GM06990 (cell line): Measurements from ENCODE around the gene SRGN.

Source experiments
- DNase-seq: peaks from one replicate; pipeline ENCODE4 v3.0.0-alpha.2; 2011; ENCODE audit not compliant: insufficient read length; ENCODE audit errors: extremely low read depth
- H3K27me3 ChIP-seq: replicated peaks from 2 replicates; pipeline ENCODE4 v1.6.0; 2011; ENCODE audit warnings: low read length; ENCODE audit not compliant: control insufficient read depth, insufficient read depth
- H3K36me3 ChIP-seq: 2 replicates; pipeline ENCODE4 v1.5.1; 2011; ENCODE audit warnings: low read length; ENCODE audit not compliant: control insufficient read depth, insufficient read depth
- H3K4me3 ChIP-seq: replicated peaks from 2 replicates; pipeline ENCODE4 v1.5.1; 2011; ENCODE audit warnings: low read depth, mild to moderate bottlenecking, control low read depth, low read length
- TF ChIP-seq, protein P1 (sequence below): IDR thresholded peaks from 2 replicates; pipeline ENCODE4 v1.5.1; 2011; ENCODE audit warnings: low read length, control low read depth, mild to moderate bottlenecking, inconsistent platforms; ENCODE audit not compliant: insufficient read depth, poor library complexity, severe bottlenecking

The SRGN gene

DNA sequence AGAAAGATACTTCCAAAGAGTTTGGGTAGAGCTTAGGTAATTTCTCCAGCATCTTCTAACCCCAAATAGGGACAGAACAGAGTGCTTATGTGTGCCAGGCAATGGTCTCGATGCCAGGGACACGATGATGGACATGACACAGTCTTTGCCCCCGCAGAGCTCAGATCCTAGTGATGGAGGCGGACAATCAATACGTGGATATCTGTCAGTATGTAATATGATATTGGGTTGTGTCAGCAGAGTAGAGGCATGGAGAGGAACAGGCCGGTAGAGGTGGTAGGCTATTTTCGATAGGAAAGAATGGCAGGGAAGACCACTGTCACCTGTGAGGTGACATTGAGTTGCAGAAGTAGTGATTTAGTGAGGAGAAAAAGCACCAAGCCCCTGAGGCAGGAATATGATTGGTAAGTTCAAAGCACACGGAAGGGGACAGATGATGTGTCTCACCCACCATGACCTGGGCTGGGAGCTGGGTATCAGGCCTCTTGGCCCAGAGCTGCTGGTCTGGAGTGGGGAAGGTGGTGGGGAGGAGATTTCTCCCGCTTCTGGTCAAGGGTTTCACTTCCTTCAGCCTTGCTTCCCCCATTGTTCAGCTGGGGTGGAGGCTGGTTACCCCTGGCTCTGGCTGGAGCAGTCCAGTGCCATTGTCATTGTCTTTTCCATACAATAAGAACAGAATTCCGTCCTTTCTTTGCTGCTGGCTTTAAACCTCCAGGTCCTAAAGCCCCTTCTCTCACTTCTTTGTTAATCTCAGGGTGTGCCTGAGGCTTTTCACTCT lies 36.0 kb upstream of the SRGN start:
- Histone ChIP-seq H3K36me3 (no peaks in the 10 kb centered on the region), H3K4me3 (no peak overlapping the region), H3K27me3 (no peaks in the 10 kb centered on the region)
- TF ChIP-seq, protein P1, sequence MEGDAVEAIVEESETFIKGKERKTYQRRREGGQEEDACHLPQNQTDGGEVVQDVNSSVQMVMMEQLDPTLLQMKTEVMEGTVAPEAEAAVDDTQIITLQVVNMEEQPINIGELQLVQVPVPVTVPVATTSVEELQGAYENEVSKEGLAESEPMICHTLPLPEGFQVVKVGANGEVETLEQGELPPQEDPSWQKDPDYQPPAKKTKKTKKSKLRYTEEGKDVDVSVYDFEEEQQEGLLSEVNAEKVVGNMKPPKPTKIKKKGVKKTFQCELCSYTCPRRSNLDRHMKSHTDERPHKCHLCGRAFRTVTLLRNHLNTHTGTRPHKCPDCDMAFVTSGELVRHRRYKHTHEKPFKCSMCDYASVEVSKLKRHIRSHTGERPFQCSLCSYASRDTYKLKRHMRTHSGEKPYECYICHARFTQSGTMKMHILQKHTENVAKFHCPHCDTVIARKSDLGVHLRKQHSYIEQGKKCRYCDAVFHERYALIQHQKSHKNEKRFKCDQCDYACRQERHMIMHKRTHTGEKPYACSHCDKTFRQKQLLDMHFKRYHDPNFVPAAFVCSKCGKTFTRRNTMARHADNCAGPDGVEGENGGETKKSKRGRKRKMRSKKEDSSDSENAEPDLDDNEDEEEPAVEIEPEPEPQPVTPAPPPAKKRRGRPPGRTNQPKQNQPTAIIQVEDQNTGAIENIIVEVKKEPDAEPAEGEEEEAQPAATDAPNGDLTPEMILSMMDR, result no peak
- DNase-seq, result peak; percentile 51

DNA sequence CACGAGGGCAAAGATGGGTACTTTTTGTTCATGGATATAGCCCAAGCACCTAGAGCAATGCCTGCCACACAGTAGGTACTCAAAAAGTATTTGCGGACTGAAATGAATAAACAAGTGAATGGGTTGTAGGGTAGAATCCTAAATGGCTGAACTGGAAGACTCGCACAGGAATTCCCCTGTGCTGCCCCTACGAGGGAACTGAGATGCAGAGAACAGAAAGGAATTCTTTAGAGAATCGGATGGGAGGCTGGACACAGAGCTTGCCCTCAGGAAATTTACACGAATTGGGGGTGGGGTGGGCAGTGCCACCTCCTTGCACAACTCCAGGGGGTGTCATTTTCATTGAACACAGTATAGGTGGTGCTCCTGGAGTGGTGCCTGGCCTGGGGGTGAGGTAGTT lies 35.2 kb upstream of the SRGN start:
- H3K36me3 ChIP-seq, result no peaks in the 10 kb centered on the region
- TF ChIP-seq, protein P1, result no peak
- no peaks in the 10 kb centered on the region for H3K27me3 ChIP-seq
- DNase-seq, result no peak
- H3K4me3 ChIP-seq, result no peak overlapping the region

DNA sequence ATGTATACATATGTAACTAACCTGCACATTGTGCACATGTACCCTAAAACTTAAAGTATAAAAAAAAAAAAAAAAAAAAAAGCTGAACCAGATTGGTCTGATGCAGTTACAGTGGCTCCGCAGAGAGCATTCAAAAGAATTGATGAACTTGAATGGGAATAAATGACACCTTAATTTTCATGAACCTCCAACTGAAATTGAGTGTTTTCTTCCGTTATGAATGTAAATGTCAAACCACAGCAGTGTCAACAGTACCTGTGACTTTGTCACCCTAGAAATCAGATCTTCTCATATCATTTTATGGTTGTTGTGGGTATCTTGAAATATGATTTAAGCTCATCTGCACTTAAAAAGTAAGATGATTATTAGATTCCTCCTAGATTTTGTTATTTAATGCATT lies 32.7 kb upstream of the SRGN start:
- peak; percentile 50 for DNase-seq
- H3K27me3 ChIP-seq, result no peaks in the 10 kb centered on the region
- no peaks in the 10 kb centered on the region for H3K36me3 ChIP-seq
- no peak overlapping the region for H3K4me3 ChIP-seq
- TF ChIP-seq, protein P1, result no peak

DNA sequence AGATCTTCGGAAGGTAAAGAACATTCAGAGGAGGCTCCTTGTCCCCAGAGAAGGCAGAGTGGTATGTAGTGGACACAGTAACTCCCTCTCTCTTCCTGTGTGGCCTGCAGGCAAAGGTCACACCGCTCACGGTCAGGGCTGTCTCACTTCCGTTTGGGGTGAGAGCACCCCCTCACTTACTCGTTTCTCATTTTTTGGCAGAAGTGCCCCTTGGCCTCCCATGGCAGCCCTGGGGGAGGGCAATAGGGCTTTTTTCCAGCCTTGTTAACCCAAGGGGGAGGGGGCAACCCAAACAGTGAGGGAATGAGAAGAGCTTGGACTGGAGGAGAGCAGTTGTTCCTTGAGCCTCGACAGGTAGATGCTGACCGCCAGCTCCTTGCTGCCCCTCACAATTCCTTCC lies 31.8 kb upstream of the SRGN start:
- no peak for DNase-seq
- TF ChIP-seq, protein P1, result no peak
- Histone ChIP-seq H3K4me3 (no peak overlapping the region), H3K36me3 (no peaks in the 10 kb centered on the region), H3K27me3 (no peaks in the 10 kb centered on the region)

DNA sequence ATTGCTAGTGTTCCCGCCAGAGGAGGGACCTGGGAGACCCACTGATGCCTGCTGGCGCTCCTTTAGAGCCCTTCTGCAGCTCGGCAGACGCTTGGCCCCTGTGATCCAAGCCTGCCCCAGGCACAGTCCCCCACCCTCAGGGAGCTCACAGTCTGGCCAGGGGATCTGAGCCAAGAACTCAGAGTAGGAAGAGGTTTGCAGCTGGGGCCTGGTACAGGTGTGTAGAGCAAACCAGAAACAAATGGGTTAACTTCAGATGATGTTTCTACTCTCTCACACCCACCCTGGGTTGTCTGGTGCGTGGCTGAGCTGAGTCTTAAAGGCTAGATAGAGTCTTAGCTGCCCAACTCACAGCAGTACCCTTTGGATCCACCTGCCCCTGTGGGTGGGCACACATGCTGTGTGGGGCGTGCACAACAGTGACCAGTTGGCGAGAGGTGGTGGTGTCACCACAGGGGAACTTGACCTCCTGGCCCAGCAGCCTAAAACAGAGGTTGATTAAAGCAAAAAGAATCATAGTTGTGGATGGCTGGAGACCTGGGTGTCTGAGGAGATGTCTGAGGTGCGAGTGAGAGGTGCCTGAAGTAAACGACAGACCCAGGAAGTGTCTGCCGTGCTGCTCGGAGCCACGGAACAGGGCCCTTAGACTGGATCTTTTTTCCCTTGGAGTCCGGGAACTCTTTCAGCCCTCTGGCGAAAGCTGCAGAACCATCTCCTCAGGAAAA lies 31.2 kb upstream of the SRGN start:
- DNase-seq, result peak; percentile 35
- H3K4me3 ChIP-seq, result no peak overlapping the region
- no peaks in the 10 kb centered on the region for H3K27me3 ChIP-seq
- no peaks in the 10 kb centered on the region for H3K36me3 ChIP-seq
- TF ChIP-seq, protein P1, result no peak
